ENCODE measurements around the gene DEGS1.
A peak's percentile ranks its signal among the peaks of the same experiment; 100 is the strongest.
"Not testable (repeated sequence)": the region's sequence is repeated elsewhere in the genome, so short reads cannot be mapped to it uniquely, and the experiment has no call there.

The DEGS1 gene

DNA sequence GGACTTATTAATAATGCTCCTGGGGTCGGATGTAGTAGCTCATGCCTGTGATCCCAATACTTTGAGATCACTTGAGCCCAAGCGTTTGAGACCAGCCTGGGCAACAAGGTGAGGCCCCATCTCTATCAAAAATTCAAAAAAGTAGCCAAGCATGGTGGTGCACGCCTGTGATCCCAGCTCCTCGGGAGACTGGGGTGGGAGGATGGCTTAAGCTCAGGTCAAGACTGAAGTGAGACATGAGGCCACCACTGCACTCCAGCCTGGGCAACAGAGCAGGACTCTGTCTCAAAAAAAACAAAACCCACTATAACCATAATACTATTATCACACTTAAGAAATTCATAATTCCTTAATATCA is 1.6 kb upstream of the DEGS1 start:
- DNase-seq, result no peak

DNA sequence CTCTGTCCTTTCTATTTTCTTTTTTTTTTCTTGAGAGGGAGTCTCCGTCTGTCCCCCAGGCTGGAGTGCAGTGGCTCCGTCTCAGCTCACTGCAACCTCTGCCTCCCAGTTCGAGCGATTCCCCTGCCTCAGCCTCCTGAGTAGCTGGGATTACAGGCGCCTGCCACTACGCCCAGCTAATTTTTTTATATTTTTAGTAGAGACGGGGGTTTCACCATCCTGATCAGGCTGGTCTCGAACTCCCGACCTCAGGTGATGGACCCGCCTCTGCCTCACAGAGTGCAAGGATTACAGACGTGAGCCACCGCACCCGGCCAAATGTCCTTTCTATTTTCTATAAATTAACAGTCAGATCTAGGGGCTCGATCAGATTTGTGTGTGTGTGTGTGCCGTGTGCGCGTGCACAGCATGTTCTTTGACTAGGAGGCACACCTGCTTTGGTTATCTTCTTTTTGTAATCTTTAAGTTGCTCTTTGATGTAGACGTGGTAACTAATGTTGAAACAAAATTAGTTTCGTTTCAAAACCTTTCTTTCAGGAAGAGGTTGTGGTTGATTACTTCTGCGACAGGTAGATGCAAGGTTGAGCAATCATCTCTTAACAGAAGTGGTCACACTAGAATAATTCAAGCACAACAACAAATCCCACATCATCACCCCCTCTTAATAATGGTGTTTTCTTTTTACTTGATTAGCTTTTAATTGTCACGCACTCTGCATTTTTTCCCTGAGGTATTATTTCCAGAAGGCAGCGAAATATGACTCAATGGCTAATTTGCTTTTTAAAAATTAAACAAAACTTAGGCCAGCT is 779 bp upstream of the DEGS1 start:
- DNase-seq, result no peak

DNA sequence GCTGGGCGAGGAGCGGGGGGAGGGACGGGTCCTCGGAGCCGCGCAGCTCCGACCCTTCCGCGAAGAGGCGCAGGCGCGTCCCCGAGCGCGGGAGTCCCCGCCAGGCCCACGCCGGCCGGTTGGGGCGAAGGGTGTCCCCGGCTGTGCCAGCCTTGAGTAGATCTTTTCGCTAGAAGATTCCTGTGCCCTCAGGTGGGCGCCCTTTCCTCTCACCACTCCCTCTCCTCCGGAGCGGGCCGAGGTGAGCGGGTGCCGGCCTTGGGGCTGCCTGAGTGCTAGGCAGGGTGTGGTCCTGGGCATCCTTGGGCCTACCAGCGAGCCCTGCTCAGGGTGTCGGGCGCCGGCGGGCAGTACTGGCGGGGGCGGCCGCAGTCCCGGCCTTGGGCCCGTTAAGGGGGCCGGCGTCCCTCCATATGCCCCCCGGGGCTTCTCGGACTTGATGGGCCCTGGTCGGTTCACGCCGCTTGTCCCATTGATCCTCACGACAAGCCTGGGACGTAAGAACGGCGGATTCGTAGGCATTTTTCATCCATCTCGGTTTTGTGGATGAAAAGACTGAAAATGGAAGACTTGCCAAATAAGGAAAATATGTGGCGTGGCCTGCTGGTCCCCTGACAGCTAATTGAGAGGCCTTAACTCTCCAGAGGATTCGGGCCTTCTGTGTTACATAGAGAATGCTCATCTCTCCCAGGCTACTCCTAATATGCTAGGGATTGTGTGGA is 712 bp downstream of the DEGS1 start:
- DNase-seq, result peak; percentile 10

DNA sequence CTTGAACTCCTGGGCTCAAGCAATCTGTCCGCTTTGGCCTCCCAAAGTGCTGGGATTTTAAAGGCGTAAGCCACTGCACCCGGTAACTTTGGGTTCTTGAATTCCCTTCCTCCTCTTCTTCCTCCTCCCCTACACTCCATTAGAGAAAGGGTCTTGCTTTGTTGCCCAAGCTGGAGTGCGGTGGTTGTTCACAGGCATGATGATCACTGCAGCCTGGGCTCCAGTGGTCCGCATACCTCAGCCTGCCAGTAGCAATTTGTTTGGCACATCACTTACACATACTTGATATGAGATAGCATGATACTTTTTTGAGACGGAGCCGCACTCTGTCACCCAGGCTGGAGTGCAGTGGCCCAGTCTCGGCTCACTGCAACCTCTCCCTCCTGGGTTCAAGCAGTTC is 2.2 kb downstream of the DEGS1 start:
- DNase-seq, result no peak

DNA sequence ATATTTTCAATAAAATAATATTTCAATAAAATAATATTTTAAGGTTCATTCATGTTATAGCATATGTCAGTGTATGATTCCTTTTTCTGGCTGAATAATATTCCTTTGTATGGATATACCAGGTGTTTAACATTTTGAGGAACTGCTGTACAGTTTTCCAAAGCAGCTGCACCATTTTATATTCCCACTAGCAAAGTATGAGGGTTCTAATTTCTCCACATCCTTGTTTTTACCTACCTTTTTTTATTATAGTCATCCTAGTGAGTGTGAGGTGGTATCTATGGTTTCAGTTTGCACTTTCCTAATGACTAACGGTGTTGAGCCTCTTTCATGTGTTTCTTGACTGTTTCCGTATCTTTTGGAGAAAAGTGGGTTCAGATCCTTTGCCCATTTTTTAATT is 5.2 kb downstream of the DEGS1 start:
- DNase-seq, result no peak

DNA sequence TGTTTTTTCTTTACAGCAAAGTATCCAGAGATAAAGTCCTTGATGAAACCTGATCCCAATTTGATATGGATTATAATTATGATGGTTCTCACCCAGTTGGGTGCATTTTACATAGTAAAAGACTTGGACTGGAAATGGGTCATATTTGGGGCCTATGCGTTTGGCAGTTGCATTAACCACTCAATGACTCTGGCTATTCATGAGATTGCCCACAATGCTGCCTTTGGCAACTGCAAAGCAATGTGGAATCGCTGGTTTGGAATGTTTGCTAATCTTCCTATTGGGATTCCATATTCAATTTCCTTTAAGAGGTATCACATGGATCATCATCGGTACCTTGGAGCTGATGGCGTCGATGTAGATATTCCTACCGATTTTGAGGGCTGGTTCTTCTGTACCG is 6.5 kb downstream of the DEGS1 start:
- no peak for DNase-seq

DNA sequence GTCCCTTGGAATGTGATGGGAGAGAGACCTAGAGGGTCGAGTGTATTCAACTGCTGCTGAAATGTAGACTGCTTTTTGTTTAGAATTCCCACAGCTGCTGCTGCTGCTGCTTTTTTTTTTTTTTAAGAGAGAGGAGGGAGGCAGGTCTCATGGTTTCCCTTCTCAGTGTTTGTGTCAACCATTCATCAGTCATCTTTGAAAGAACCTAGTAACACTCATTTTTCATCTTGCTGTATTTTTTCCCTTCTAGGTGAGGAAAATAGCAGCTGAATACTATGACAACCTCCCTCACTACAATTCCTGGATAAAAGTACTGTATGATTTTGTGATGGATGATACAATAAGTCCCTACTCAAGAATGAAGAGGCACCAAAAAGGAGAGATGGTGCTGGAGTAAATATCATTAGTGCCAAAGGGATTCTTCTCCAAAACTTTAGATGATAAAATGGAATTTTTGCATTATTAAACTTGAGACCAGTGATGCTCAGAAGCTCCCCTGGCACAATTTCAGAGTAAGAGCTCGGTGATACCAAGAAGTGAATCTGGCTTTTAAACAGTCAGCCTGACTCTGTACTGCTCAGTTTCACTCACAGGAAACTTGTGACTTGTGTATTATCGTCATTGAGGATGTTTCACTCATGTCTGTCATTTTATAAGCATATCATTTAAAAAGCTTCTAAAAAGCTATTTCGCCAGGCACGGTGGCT is 9.2 kb downstream of the DEGS1 start:
- no peak for DNase-seq

DNA sequence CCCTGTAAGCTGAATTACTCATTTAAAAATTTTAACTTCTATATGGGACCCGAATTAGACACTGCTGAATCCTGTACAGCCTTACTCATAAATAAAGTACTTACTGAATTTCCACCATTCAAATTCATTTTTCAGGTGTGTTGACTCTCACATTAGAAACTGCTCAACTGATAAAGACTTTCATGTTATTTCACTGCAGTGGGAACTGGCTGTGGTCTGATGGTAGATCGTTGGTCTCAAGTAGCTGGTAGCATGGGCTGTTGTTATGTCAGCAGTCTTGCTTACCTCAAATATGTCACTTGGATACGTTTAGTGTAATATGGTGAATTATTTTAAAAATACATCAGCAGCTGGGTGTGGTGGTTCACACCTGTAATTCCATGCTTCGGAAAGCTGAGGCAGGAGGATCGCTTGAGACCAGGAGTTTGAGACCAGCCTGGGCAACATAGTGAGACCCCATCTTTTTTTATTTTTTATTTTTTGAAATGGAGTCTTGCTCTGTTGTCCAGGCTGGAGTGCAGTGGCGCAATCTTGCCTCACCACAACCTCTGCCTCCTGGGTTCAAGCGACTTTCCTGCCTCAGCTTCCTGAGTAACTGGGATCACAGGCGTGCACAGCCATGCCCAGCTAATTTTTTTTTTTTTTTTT is 10.4 kb downstream of the DEGS1 start:
- no peak for DNase-seq

DNA sequence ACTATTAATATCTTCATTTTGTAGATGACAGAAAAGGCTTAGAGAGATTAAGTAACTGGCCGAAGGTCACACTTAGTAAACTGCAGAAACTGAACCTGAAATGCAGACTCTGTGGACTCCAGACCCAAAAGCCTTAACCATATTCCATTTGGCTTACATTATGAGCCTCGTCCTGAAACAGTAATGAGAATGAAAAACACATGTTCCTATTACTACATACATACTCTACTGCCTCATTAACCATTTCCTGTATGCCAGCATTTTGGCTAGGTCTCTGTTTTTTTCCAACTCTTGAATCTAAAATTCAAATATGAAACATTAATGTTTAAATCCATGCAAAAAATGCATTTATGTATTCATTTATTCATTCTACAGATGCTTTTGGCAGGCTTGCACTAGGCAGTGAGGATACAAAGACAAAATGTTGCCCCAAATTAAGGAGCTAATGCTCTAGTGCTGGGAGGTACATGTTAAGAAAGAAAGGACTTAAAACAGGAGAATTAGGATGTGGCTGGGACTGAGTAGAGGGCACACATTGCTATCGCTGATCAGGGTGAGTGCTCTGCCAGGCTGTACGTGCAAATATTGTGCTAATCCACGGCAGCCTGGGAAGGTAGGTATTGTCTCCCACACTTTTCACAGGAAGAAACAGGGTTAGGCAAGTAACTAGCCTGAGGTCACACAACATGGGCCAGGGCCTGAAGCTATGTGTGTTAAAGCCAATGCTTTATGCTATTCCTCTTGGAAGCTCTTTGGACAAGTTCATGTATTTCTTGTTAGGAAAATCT is 14.0 kb downstream of the DEGS1 start:
- DNase-seq, result no peak

DNA sequence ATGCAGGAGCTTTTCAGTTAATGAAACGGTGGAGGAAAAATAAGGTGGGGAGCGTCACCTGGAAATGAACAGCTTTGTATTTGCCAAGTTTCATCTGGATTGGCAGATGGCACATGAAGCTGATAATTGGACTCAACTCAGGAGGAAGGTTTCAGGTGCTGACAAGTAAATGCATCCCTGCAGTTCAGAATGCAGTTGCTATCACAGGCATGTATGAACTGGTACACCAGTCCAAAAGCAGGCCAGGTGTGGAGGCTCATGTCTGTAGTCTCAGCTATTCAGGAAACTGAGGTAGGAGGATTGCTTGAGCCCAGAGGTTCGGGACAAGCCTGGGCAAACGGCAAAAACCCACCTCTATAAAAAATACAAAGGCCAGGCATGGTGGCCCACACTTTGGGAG is 15.5 kb downstream of the DEGS1 start:
- no peak for DNase-seq

DNA sequence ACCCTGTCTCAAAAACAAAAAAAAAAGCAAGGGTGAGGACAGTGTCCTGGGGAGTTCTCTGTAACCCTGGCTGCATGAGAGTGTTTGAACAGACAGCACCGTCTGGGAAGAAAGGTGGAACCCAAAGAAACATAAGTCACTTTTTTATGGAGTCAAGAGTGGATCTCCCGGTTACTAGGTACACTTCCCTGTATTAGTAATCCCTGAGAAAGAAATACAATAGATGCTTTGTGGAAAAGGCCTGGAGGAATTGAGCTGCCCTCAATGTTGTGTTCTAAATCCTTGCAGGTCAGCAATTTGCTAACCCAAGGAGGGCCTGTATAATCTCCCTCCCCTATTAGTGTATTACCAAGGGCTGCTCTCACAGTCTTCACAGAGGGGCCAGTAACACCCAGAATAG is 16.6 kb downstream of the DEGS1 start:
- no peak for DNase-seq

DNA sequence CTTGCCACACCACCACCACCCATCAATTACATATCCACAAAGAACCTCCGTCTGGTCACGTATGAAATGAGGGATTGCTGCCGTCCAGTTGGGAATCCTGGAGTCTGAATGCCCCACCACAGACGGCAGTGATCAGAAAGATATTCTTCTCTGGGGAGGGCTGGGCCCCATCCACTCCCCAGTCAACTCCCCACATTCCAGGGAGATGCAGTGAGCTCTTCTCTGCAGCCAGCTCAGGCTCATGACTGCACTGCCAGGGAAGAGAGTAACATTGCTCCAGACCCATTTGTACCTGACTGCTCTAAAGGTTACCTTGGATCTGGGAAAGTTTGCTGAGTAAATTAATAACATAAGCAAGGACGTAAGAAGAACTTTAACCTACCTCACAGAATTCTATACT is 18.3 kb downstream of the DEGS1 start:
- DNase-seq, result no peak

DNA sequence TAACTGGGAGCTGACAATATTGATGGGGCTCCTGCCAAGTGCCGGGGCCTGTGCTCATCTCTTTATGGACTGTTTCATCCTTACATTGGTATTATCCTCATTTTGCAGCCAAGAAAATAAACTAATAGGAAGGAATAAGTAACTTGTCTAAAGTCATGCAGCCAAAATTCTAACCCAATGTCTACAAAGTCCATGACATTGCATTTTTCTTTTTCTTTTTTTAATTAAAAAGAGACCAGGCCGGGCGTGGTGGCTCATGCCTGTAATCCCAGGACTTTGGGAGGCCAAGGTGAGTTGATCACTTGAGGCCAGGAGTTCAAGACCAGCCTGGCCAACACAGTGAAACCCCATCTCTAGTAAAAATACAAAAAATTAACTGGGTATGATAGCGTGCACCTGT is 18.8 kb downstream of the DEGS1 start:
- DNase-seq, result no peak

DNA sequence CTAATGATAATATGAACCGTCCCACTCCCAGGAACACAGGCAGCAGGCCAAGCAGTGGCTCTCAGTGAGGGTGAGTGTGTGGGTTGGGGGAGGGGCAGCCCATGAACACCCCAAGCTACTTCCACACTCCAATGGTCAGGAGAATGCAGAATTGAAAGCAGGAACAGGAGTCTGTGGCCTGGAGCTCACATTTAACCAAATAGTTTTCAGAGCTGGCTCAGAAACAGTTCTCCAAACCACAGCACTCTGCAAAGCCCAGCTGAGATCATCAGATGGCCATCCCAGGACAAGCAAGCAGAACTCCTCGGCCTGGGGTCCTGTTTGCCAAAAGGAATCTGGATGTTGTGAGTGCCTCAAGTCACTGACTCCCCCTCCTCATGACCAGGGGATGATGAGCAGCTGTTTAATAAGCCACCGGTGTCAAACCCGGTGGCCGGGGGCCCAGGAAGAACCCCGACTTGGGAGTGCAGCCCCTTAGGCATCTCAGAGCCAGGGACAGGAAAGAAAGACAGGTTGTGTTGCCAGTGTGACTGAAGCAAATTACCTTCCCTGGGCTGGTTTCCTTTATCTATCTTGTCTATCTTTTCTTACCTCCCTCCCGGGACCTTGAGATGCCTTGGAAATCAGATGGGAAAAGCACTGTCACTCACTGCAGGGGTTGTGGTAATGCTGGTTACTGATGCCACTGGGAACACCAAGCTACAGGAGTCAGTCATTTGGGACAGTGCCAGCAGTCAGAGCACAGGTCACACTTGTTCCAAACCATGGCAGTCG is 20.4 kb downstream of the DEGS1 start:
- DNase-seq, result no peak

DNA sequence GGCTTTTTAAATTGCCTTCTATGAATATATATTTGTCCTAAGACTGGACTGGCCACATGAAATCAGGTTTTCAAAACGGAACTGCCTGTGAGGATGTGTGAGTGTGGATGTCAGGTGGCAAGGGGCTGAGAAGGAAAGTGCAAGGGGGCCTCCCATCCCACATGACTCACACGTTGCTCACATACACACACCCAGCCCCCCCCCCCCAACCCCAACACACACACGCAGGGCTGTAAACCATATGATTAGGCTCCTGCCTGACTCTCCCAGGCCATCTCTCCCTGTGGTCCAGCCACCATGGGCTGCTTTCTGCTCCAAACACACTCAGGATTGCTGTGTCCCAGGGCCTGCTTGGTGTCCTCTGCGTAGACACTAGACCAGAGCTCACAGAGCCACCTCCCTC is 22.4 kb downstream of the DEGS1 start:
- DNase-seq, result no peak

DNA sequence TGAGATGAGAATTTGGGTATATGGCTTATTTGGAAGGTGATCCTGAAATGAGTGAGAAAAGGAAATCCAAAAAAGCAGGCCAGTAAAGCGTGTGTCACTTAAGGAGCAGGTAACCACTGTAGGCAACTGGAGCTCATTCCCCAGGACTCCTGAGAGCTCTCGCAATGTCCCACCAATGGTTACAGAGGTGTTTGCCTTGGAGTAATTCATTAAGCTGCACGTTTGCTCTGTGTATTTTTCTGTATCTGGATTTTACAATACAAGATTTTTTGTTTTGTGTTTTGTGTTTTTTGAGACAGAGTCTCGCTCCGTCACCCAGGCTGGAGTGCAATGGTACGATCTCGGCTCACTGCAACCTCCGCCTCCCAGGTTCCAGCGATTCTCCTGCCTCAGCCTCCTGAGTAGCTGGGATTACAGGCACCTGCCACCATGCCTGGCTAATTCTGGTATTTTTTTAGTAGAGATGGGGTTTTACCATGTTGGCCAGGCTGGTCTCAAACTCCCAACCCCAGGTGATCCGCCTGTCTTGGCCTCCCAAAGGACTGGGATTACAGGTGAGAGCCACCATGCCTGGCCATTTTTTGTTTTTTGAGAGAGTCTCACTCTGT is 23.0 kb downstream of the DEGS1 start:
- DNase-seq, result not testable (repeated sequence)

DNA sequence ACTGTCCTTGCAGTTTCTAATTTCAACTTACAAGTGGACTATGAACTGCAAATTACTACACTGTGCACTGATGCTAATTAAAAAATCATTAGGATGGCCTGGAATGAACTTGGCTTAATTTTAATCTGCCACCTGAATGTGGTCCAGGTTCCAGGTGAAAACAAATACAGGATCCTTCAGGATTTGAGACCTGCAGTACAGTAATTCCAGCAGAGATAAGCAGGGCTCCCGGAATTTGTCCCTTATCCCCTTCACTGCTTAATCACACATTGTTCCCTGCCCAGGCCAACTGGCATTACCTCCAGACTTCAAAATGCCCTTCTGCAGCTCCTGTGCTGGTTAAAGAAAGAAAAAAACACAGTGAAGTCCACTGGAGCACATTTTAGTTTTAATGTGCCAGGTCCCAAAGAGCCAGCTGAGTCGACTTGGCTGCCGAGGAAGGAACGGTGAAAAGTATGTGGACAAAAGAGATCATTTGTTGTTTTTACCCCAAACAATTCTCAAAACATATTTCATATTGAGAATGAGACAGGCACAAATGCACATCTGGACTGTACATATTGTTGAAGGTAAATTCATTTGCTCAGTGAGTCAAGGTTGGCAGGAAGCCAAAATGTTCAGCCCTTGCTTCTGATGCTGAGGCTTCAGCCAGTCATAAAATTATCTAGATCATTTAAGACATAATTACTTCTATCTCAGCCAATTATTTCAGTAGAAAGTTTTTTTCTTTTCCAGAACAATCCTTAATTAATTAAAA is 28.3 kb downstream of the DEGS1 start:
- peak; percentile 13 for DNase-seq

DNA sequence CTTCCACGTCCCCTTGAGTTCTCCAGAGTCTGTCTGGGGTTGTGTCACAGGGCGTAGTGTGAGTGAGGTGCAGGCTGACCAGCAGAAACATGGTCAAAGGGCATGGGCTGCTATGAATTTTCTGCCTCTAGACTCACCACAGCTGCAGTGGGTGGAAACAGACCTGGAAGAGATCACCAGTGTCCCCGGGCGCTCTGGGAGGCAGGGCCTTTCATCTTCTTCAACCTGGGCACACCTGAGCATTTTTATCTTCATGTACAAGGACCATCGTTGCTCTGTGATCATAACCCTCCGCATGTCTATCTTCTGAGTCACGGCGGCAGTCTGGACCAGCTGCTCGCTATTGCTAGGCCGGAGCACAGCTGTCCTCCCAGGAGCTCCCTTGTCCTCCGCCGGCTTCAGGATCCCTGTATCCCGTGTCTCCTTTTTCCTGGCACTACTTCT is 29.6 kb downstream of the DEGS1 start:
- no peak for DNase-seq

DNA sequence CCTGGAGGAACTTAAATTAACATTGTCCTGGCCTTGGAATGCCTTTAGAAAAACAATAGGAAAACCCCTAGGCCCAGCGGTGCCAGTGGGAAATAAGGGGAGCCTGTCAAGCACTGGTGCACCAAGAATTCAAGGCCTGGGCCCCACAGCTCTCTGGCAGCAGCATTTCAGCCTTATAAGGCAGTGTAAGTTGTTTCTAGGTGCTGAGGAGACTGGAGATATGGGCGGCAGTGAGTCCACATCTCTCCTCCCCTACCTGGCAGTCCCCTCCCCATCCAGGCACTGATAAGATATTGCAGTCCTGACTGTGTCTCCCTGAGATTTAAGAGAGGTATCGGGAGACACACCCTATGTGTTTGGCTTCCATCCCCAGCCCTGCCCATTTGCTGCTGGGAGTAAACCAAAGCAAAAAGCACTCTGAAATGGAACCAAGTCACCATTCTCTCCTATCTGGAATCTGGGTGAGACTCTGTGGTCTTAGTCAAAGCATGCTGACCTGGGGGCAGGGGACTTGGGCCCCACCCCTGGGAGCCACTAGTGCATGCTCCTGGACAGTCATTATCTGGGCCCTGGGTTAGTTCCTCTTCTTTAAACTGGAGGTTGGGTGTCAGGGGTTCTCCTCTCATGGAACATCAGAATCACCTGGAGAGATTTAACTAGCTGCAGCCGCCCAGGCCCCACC is 30.5 kb downstream of the DEGS1 start:
- no peak for DNase-seq

DNA sequence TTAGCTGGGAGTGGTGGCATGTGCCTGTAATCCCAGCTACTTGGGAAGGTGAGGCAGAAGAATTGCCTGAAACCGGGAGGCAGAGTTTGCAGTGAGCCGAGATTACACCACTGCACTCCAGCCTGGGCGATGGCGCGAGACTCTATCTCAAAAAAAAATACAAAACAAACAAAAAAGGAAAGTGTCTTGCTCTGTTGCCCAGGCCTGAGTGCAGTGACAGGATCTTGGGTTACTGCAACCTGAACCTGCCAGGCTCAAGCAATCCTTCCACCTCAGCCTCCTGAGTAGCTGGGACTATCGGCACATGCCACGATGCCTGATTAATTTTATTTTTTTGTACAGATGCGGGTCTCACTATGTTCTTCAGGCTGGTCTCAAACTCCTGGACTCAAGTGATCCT is 33.3 kb downstream of the DEGS1 start:
- DNase-seq, result no peak
